ENCODE data around the gene GOLGA8G.
"Not testable (repeated sequence)": the region's sequence is repeated elsewhere in the genome, so short reads cannot be mapped to it uniquely, and the experiment has no call there.

GOLGA8G gene

GRCh38 chr15:28532954-28533353 is at the start of gene GOLGA8G:
Gene GOLGA8G, minus strand, starts transcription at chr15:28532971. Its CDS starts 62 bp downstream, at chr15:28532909.
- DNase-seq (ENCODE audit: low read depth in 3 of 3) = not testable (repeated sequence)

GRCh38 chr15:28573351-28573750 is 40.6 kb upstream of the GOLGA8G start:
- not testable (repeated sequence) for DNase-seq (ENCODE audit: low read depth in 3 of 3)

GRCh38 chr15:28553268-28553667 is 20.5 kb upstream of the GOLGA8G start, which contains the start of gene GOLGA6L25:
Gene GOLGA6L25, plus strand, starts transcription at chr15:28553568. Its CDS starts 61 bp downstream, at chr15:28553629.
- not testable (repeated sequence) for DNase-seq (ENCODE audit: low read depth in 3 of 3)

- DNase-seq (ENCODE audit: low read depth in 3 of 3) = not testable (repeated sequence)
Measured at GRCh38 chr15:28515208-28515607, 17.6 kb downstream of the GOLGA8G start.

GRCh38 chr15:28514128-28514527 is 18.6 kb downstream of the GOLGA8G start:
- not testable (repeated sequence) for DNase-seq (ENCODE audit: low read depth in 3 of 3)

GRCh38 chr15:28508217-28508889 is 24.4 kb downstream of the GOLGA8G start:
- DNase-seq (ENCODE audit: low read depth in 3 of 3) = not testable (repeated sequence)

- DNase-seq (ENCODE audit: low read depth in 3 of 3) = not testable (repeated sequence)
Measured at GRCh38 chr15:28481340-28481739, 51.4 kb downstream of the GOLGA8G start.
